ENCODE results near the gene C16orf92.
"Not testable (repeated sequence)": the region's sequence is repeated elsewhere in the genome, so short reads cannot be mapped to it uniquely, and the experiment has no call there.

C16orf92 gene

GRCh38 chr16:30005341-30006094 is 17.5 kb upstream of the C16orf92 start:
- DNase-seq = no peak

- no peak for DNase-seq
Measured at GRCh38 chr16:30006095-30006473, 16.9 kb upstream of the C16orf92 start.

GRCh38 chr16:30006659-30007377 is 16.2 kb upstream of the C16orf92 start:
- DNase-seq = no peak

- DNase-seq = no peak
Measured at GRCh38 chr16:30007378-30007895, 15.6 kb upstream of the C16orf92 start.

GRCh38 chr16:30009085-30009862 is 13.7 kb upstream of the C16orf92 start:
- DNase-seq = no peak

- no peak for DNase-seq
Measured at GRCh38 chr16:30009990-30010843, 12.8 kb upstream of the C16orf92 start.

GRCh38 chr16:30010844-30011713 is 11.9 kb upstream of the C16orf92 start, which contains the start of gene DOC2A:
Gene DOC2A (minus strand): TSS chr16:30011027. CDS start chr16:30010222, 805 bp downstream.
- no peak for DNase-seq

- no peak for DNase-seq
Measured at GRCh38 chr16:30011714-30012504, 11.1 kb upstream of the C16orf92 start.

GRCh38 chr16:30012598-30012997 is 10.4 kb upstream of the C16orf92 start:
- not testable (repeated sequence) for DNase-seq

- DNase-seq = not testable (repeated sequence)
Measured at GRCh38 chr16:30015450-30015849, 7.5 kb upstream of the C16orf92 start.

GRCh38 chr16:30016555-30017276 is 6.3 kb upstream of the C16orf92 start:
- no peak for DNase-seq

- no peak for DNase-seq
Measured at GRCh38 chr16:30017277-30017656, 5.7 kb upstream of the C16orf92 start.

GRCh38 chr16:30017937-30018336 is 5.1 kb upstream of the C16orf92 start:
- DNase-seq = not testable (repeated sequence)

- DNase-seq = no peak
Measured at GRCh38 chr16:30018731-30019158, 4.3 kb upstream of the C16orf92 start.

- DNase-seq = no peak
Measured at GRCh38 chr16:30023586-30023985, 588 bp downstream of the C16orf92 start.

GRCh38 chr16:30024451-30024850 is 1.5 kb downstream of the C16orf92 start:
- DNase-seq = no peak

GRCh38 chr16:30025156-30025555 is 2.2 kb downstream of the C16orf92 start:
- DNase-seq = no peak

- DNase-seq = no peak
Measured at GRCh38 chr16:30025574-30025973, 2.6 kb downstream of the C16orf92 start.

GRCh38 chr16:30026449-30026848 is 3.5 kb downstream of the C16orf92 start:
- no peak for DNase-seq
